Common myeloid progenitor, CD34-positive (primary cell): Measurements from ENCODE around the gene GRIK4.
"Not testable (repeated sequence)": the region's sequence is repeated elsewhere in the genome, so short reads cannot be mapped to it uniquely, and the experiment has no call there.

Experiments
- CTCF ChIA-PET: fragments of 350-600 bp; sonication (Branson Sonifier 250); formaldehyde crosslinking; loops from one replicate; lab custom pipeline; 2021; ENCODE audit warnings: antibody characterized with exemption; lab: Charles Lee
- POLR2A ChIA-PET: fragments of 350-600 bp; sonication (Branson Sonifier 250); formaldehyde crosslinking; loops from one replicate; lab custom pipeline; 2021; ENCODE audit warnings: antibody characterized with exemption; lab: Charles Lee
- DNase-seq, 3 donors: peaks; one replicate each; pipeline versions ENCODE4 v3.0.0 to v3.0.0-alpha.2; 2013
- H3K27ac ChIP-seq, 2 experiments: 1 replicate in 1 of 2; 2 replicates in 1 of 2; pipeline ENCODE4 v1.7.0; 2013; ENCODE audit warnings: inconsistent platforms in 2 of 2, low read length in 2 of 2, mild to moderate bottlenecking in 2 of 2, low read depth in 1 of 2, moderate library complexity in 1 of 2; ENCODE audit not compliant: severe bottlenecking in 2 of 2, insufficient read depth in 1 of 2, poor library complexity in 1 of 2
- H3K27me3 ChIP-seq, 5 experiments: replicated peaks in 2 of 5; 1 replicate in 3 of 5; 2 replicates in 2 of 5; pipeline versions ENCODE4 v1.6.1 to v1.7.0; 2013; ENCODE audit warnings: low read length in 4 of 5, mild to moderate bottlenecking in 2 of 5, moderate library complexity in 2 of 5, inconsistent platforms in 1 of 5; ENCODE audit not compliant: insufficient read depth in 5 of 5, control insufficient read depth in 4 of 5
- H3K36me3 ChIP-seq, 4 experiments: 1 replicate in 2 of 4; 2 replicates in 2 of 4; pipeline versions ENCODE4 v1.6.1 to v1.7.0; 2013; ENCODE audit warnings: low read length in 3 of 4, control low read depth in 1 of 4, mild to moderate bottlenecking in 1 of 4; ENCODE audit not compliant: control insufficient read depth in 4 of 4, insufficient read depth in 4 of 4
- H3K4me1 ChIP-seq, 4 experiments: 1 replicate in 3 of 4; 2 replicates in 1 of 4; pipeline versions ENCODE4 v1.6.1 to v1.7.1; 2013; ENCODE audit warnings: low read length in 3 of 4, mild to moderate bottlenecking in 3 of 4, control low read depth in 1 of 4, inconsistent platforms in 1 of 4, moderate library complexity in 1 of 4; ENCODE audit not compliant: control insufficient read depth in 4 of 4, insufficient read depth in 4 of 4; ENCODE audit errors: control extremely low read depth in 1 of 4
- H3K4me3 ChIP-seq, 7 experiments: 1 replicate in 4 of 7; 2 replicates in 3 of 7; pipeline versions ENCODE4 v1.5.1 to v1.7.0; 2013; ENCODE audit warnings: mild to moderate bottlenecking in 7 of 7, low read length in 6 of 7, moderate library complexity in 6 of 7, inconsistent platforms in 2 of 7, low read depth in 2 of 7, control low read depth in 1 of 7; ENCODE audit not compliant: insufficient read depth in 4 of 7, control insufficient read depth in 1 of 7; ENCODE audit errors: extremely low read depth in 1 of 7
- H3K9me3 ChIP-seq, 5 experiments: 1 replicate in 4 of 5; 2 replicates in 1 of 5; pipeline versions ENCODE4 v1.6.1 to v1.7.1; 2013; ENCODE audit warnings: low read length in 4 of 5, mild to moderate bottlenecking in 2 of 5, inconsistent platforms in 1 of 5, low read depth in 1 of 5, moderate library complexity in 1 of 5; ENCODE audit not compliant: control insufficient read depth in 4 of 5, insufficient read depth in 2 of 5; ENCODE audit errors: control extremely low read depth in 1 of 5
- WGBS: methylation state at CpG from one replicate; pipeline ENCODE4 v1.1.5; 2013; ENCODE audit not compliant: insufficient coverage; 5-methylcytosine and 5-hydroxymethylcytosine counted together

The GRIK4 gene

DNA sequence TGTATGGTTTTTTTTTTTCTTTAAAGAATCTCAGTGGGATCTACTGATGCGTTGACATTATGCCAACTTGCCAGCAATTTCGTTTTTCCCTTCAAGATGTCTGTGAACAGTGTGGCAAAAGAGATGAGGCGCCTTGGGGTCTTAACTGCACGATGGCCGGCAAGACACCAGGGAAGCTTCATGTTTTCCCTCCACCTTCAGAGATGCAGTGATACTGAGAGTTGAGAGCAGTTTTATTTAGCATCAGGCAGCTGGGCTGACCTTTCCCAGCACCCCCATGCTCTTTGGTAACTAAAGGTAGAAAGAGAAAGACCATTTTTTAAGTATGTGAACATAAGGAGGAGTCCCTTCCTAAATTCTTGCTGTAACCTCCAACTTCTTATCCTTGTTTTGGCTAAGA lies 11.7 kb upstream of the GRIK4 start:
- no peaks in the 10 kb centered on the region for H3K4me1 ChIP-seq
- H3K27me3 ChIP-seq = peaks cover 11 to 53% (median 15%) of the 10 kb centered on the region in 5 experiments
- 100% methylated on average over 1 of the region's 5 CpGs for WGBS
- ChIA-PET CTCF (interaction anchor here (3.8 kb wide), 1 partner anchor 11 kb away, joined by 16 read pairs; the partner anchor contains the start of gene GRIK4), POLR2A (no interaction called here)
- no peaks in the 10 kb centered on the region for H3K9me3 ChIP-seq
- no peak overlapping the region for H3K4me3 ChIP-seq
- H3K27ac ChIP-seq = no peak overlapping the region
- DNase-seq = no peak
- no peaks in the 10 kb centered on the region for H3K36me3 ChIP-seq

GRCh38 chr11:120500414-120501071 lies 11.0 kb upstream of the GRIK4 start:
- no peak for DNase-seq
- Histone ChIP-seq H3K27me3 (peaks cover 11 to 59% (median 18%) of the 10 kb centered on the region in 5 experiments), H3K4me1 (no peaks in the 10 kb centered on the region), H3K9me3 (no peaks in the 10 kb centered on the region), H3K36me3 (no peaks in the 10 kb centered on the region), H3K4me3 (no peak overlapping the region), H3K27ac (no peak overlapping the region)
- ChIA-PET CTCF (interaction anchor here (1.2 to 3.8 kb wide), 3 partner anchors 10 to 185 kb away, joined by 3 to 16 read pairs (median 6); partner anchors contain the start of gene GRIK4), POLR2A (no interaction called here)
- WGBS = 90% methylated on average over 2 of the region's 14 CpGs

DNA sequence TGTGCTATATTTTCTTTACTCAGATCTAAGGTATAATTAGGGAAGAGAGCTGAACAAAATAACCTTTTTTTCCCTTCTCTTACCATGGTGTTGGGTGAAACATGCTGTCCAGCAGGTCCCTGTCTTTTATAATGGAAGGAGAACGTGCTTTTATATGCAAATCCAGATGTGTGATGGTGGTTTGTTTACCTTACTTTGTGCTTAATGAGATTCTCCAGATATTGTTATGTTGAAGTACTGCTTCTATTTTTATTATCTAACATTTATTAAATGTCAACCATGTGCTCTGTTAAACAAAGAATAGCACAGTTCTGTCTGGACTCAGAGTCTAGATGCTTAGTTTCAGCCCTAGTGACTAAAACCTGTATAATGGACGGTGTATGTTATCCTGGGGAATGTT lies 10.1 kb upstream of the GRIK4 start:
- no CpG with 5 or more reads among the region's 2 CpGs for WGBS

DNA sequence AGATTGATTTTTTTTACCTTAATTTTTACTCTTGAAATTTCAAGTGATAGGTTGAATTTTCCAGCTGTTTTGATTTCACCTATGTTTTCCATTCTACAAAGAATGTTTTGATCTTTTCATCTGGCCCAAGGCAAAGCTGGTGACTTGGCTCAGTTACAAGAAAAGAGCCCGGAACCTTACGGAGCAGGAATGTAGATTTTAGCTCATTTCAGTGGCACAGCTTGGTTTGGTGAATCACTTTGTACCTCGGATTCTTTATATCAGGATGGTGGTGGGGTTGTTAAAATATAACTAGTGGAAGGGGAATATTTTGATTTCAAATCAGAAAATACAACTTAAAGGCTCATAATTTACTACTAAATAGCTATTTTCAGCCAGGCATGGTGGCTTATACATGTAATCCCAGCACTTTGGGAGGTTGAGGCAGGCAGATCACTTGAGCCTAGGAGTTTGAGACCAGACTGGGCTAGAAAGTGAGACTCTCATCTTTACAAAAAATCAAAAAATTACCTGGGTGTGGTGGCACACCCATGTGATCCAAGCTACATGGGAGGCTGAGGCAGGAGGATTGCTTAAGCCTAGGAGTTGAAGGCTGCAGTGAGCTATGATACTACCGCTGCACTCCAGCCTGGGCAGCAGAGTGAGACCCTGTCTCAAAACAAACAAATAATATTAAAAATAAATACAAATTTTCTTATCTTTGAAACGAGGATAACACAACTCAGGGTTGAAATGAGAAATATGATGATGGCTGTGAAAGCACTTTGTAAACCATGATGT lies 9.4 kb upstream of the GRIK4 start:
- Histone ChIP-seq H3K27me3 (peaks cover 17 to 71% (median 26%) of the 10 kb centered on the region in 5 experiments), H3K4me1 (no peaks in the 10 kb centered on the region), H3K36me3 (no peaks in the 10 kb centered on the region), H3K9me3 (no peaks in the 10 kb centered on the region), H3K4me3 (no peak overlapping the region), H3K27ac (no peak overlapping the region)
- CTCF ChIA-PET = interaction anchor here (1.2 to 3.8 kb wide), 4 partner anchors 9 to 183 kb away, joined by 3 to 16 read pairs (median 6); partner anchors contain the start of gene GRIK4
- POLR2A ChIA-PET = no interaction called here
- WGBS = 100% methylated on average over 1 of the region's 5 CpGs
- DNase-seq = no peak

More for the DNA sequence above, 10.1 kb upstream of the GRIK4 start:
- Histone ChIP-seq H3K9me3 (no peaks in the 10 kb centered on the region), H3K4me1 (no peaks in the 10 kb centered on the region), H3K36me3 (no peaks in the 10 kb centered on the region), H3K27ac (no peak overlapping the region), H3K27me3 (peaks cover 13 to 67% (median 23%) of the 10 kb centered on the region in 5 experiments), H3K4me3 (no peak overlapping the region)
- CTCF ChIA-PET = interaction anchor here (0.6 to 3.8 kb wide), 4 partner anchors 9 to 404 kb away, joined by 3 to 16 read pairs (median 4); partner anchors contain the start of gene GRIK4
- no peak for DNase-seq
- POLR2A ChIA-PET = no interaction called here

DNA sequence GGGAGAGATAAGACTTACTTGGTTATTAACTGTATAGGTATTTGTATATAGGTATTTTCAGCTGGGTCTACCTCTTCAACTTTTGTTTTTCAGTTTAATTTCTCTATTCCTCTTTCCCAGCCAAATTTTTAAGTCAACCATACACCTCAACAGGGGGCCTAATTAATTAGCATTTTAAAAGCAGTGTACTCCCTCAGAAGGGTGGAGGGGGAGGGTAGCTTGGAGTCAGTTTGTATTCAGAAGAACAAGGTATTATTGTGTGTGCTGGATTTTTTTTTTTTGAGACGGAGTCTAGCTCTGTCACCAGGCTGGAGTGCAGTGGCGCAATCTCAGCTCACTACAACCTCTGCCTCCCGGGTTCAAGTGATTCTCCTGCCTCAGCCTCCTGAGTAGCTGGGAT lies 8.0 kb upstream of the GRIK4 start:
- POLR2A ChIA-PET, H3K27ac ChIP-seq, H3K4me3 ChIP-seq, H3K4me1 ChIP-seq, H3K36me3 ChIP-seq, DNase-seq, H3K9me3 ChIP-seq: not testable (repeated sequence)
- WGBS = no CpG with 5 or more reads among the region's 3 CpGs
- CTCF ChIA-PET = interaction anchor here (1.9 kb wide), 1 partner anchor 182 kb away, joined by 7 read pairs; no protein-coding TSS in a partner anchor
- peaks cover 17 to 70% (median 21%) of the 10 kb centered on the region in 5 experiments for H3K27me3 ChIP-seq

DNA sequence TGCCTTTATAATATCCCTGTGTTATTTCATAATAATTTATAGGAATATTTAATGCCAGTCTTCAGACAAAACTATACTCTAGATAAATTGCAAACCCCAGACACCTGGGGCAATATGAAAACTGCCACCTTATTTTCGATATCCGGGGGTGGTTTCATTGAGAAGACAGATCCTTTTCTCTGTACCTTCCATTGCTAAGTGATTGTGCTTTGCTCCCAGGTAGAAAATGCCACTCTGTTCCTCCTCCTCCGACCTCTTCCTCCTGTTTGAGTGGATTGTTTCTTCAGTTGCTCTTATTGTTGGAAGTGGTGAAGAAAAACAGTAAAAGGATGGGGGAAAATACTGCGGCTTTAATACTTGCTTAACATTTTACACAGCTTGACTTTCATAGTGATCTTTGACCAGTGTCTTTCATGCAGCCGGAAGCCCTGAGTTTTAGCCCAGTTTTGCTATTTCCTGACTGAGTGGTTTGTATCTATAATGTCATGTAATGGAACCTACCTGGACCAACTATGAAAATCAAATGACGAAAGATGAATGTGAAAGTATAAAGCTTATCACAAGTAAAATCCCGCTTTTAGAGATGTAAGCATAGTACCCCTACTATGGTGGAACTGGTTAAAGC lies 5.6 kb upstream of the GRIK4 start:
- no peaks in the 10 kb centered on the region for H3K36me3 ChIP-seq
- 95% methylated on average over 3 of the region's 7 CpGs for WGBS
- peaks cover 19 to 74% (median 21%) of the 10 kb centered on the region in 5 experiments for H3K27me3 ChIP-seq
- H3K27ac ChIP-seq = no peak overlapping the region
- H3K9me3 ChIP-seq = no peaks in the 10 kb centered on the region
- CTCF ChIA-PET = interaction anchor here (1.6 to 2.3 kb wide), 3 partner anchors 174 to 190 kb away, joined by 3 to 7 read pairs (median 5); no protein-coding TSS in a partner anchor
- POLR2A ChIA-PET = no interaction called here
- no peaks in the 10 kb centered on the region for H3K4me1 ChIP-seq
- H3K4me3 ChIP-seq = no peak overlapping the region
- no peak for DNase-seq
